Right renal pelvis (tissue), 4 donors: ENCODE data around the gene EDEM1. TPM values are rescaled to one million over a fixed set of nuclear protein-coding genes. Genes with fewer than 3 reads are reported as not detected.
"Not testable (repeated sequence)": the region's sequence is repeated elsewhere in the genome, so short reads cannot be mapped to it uniquely, and the experiment has no call there.

Experiments
- DNase-seq, 4 donors: peaks; one replicate each; pipeline ENCODE4 v3.0.0-alpha.2; 2013; ENCODE audit warnings: low read depth in 4 of 4, low spot score in 3 of 4, missing footprints in 1 of 4
- polyA plus RNA-seq, 4 donors: library from polyadenylated mRNA; unstranded; fragments of 120-200 nt; gene quantifications; one replicate each; pipeline ENCODE4 v1.2.1, GENCODE V29; 2013; ENCODE audit not compliant: insufficient read length in 4 of 4

EDEM1 gene
- polyA plus RNA-seq, 4 donors = 17.0 to 21.6 (median 19.7) TPM

DNA sequence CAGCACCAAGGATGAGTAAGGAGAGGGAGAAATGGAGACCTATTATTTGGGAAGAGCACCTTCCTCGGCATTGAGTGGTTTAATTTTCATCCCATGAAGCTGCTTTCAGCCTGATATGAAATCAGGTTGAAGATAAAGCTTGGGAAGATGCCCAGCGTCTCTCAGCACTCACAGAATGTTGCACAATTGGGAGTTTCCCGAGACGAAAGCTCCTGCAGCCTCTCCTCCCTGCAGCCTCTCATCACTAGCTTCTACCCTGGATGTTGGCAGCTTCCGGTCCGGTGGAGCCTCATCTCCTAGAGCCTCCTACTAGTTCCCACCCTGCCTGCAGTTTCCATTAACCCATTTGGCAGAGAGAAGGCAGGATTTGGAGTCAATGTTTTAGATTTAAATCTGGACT, 40.3 kb downstream of the EDEM1 start:
- DNase-seq = no peak

DNA sequence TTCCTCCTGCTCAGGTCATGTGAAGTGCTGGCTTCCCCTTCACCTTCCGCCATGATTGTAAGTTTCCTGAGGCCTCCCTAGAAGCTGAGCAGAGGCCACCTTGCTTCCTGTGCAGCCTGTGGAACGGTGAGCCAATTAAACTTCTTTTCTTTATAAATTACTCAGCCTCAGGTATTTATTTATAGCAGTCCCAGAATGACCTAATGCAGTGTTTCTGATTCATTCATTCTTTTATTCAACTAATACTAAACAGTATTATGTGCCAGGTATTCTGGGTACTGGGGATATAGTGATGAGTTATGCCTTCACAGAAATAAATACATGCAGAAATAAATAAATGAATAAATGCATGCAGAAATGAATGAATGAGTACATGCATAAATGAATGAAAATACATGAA, 41.9 kb downstream of the EDEM1 start:
- no peak for DNase-seq

DNA sequence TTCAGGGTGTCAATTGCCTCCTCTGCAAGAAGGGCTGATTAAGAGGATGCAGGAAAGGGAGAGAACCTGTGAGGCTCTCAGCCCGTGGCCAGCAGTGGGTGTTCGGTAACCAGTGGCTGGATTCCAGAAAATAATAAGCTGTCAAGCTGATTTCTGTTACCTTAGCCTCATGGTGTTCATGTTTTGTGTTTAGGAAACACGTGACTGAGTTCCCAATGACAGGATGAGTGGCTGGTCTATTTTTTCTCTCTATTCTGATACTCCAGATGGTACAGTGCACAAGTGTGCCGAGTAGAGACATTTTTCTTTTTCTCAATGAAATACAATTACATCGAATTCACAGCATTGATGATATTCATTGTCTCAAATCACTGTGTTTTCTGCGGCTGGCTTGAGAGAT, 43.6 kb downstream of the EDEM1 start:
- no peak for DNase-seq

DNA sequence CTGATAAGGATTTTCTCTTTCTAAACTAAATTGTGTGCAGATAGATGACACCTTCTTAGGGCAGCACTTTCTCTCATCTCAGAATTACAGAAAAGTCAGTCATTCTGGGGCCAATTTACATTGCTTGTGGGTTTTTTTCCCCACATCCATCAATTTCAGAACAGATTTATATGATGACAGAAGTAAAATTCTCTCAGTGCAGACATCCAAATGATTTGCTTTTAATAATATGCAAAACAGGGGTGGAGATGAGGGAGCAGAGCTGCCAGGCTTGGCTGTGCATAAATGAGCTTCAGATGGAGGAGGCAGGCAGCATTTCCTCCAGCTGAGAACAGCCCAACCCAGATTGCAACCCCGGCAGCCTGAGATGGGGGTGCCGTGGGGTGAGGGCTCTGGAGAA, 44.0 kb downstream of the EDEM1 start:
- DNase-seq = no peak

DNA sequence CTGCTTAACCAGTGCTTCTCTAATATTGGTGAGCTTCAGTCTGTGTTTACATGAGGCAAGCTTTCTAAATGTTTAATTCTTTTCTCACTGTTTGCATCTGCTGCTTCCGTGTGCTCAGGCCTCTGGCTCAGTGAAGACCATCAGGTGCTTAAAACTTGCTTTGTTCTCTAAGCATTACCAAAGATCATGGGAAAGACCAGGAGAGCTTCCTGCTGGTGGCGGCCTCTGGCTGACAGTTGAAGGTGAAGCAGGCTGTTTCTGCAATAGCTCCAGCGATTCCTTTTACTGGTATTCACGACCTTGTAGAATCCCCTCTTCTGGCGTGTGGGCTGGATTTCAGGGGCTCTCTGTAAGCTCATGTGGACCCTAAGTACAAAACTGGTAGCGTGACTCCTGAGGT, 45.1 kb downstream of the EDEM1 start:
- DNase-seq = no peak

DNA sequence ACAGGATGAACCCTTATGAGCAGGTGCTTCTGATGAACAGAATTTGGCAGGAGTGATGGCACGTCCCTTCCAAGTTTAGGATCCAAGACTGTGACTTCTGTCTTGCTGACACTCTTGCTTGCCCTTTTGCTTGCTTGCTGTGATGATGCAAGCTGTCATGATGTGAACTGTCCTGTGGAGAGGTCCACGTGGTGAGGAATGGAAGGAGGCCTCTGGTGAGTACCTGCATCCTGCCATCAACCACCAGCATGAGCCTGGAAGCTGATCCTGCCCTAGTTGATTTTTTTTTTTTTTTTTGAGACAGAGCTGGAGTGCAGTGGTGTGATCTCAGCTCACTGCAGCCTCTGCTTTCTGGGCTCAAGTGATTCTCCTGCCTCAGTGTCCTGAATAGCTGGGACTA, 45.5 kb downstream of the EDEM1 start:
- no peak for DNase-seq

DNA sequence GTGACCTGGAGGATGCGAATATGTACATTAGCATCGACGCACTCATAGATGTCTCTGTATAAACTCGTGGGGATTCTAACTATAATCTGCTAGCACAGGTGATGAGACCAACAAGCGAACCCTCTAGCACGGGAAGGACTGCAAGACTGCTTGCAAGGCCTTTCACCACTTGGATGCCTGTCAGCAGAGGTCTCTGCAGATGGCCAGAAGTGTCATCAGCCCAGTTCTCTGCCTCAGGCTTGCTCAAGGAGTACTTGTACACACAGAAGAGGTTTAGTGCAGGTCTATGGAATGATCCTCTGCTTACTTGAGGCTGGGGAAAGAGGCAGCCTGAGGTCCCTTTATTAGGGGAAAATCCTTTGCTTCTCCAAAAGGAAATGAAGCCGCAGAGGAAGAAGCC, 48.1 kb downstream of the EDEM1 start:
- no peak for DNase-seq

DNA sequence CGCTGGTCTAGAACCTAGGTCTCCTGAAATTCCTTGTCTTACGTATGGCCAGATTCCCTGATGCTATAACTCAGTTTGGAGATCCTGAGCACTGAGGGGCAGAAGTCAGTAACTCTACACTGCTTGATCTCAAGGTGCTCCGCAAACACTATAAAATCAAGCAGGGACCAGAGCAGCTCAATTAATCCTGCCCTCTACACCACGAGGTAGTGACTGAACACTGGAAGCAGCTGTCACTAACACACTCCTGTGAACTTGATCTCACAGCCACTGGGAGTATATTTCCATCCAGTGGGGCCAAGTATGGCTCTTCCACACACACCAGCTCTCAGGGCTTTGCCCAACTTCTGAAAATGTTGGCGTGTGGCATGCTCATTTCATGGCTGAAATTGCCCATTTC, 51.0 kb downstream of the EDEM1 start:
- no peak for DNase-seq

DNA sequence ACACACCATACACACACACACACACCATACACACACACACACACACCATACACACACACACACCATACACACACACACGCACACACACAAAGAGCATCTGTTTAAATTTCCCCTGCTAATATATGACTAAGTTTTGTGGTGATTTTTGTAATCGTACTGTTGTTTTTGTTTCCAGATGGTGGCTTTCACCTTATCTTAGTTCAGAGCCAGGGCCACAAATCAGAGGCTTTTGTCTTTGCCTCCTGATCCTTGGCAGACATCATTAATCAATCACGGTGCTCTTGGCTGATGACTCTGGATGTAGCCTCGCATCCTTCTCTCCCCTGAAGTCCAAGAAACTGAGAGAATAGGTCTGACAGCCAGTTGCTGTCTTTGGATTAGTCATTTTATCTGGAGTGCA, 52.1 kb downstream of the EDEM1 start:
- no peak for DNase-seq

DNA sequence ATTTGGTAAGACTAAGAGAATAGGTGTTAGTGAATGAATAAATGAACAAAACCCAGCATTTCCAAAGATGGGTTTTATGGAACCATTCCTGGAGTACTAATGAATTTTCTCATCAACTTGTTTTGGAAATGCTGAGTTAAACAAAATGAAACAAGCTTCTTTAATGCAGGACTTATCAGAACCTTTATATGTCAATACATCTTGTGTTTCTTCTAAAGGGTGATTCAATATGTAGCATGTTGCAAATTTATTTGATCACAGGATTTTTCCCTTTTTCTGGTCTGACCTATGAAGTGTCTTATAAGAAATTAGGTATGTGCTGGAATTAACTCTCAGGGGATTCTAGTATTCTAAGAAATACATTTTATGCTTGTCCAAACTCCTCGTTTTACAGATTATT, 53.2 kb downstream of the EDEM1 start:
- no peak for DNase-seq

DNA sequence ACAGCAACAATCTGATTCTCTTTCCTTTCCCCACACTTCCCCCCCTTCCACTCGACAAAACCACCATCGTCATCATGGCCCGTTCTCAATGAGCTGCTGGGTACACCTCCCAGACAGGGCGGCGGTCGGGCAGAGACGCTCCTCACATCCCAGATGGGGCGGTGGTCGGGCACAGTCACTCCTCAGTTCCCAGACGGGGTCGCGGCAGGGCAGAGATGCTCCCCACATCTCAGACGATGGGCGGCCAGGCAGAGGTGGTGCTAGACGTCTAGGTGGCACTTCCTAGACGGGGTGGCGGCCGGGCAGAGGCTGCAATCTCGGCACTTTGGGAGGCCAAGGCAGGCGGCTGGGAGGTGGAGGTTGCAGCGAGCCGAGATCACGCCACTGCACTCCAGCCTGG, 55.3 kb downstream of the EDEM1 start:
- DNase-seq = not testable (repeated sequence)

DNA sequence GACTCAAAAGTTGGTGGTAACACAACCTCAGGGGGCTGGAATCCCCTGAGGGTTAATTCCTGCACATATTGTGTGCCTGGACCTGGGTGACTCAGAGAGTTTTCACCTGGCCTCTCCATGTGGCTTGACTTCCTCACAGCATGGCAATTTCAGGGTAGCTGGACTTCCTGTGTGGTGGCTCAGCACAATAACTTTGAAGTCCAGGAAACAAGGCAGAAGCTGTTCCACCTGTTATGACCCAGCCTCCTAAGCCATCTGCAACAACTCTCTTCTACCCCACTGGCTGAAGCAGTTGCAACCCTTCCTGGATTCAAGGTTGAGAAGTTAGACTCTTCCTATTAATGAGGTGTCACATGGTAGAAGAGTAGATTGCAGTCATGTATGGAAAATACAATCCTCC, 58.4 kb downstream of the EDEM1 start:
- DNase-seq = no peak

DNA sequence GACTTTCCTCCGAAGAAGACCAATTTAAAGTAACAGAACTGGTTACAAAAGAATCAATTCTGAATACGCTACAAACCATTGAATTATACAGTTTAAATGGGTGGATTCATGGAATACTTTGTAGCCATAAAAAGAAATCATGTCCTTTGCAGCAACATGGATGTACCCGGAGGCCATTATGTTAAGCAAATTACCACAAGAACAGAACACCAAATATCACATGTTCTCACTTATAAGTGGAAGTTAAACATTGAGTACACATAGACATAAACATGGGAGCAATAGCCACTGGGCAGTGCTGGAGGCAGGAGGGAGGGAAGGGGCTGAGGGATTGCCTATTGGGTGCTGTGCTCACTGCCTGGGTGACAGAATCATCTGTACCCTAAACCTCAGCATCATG, 61.3 kb downstream of the EDEM1 start:
- DNase-seq = no peak

DNA sequence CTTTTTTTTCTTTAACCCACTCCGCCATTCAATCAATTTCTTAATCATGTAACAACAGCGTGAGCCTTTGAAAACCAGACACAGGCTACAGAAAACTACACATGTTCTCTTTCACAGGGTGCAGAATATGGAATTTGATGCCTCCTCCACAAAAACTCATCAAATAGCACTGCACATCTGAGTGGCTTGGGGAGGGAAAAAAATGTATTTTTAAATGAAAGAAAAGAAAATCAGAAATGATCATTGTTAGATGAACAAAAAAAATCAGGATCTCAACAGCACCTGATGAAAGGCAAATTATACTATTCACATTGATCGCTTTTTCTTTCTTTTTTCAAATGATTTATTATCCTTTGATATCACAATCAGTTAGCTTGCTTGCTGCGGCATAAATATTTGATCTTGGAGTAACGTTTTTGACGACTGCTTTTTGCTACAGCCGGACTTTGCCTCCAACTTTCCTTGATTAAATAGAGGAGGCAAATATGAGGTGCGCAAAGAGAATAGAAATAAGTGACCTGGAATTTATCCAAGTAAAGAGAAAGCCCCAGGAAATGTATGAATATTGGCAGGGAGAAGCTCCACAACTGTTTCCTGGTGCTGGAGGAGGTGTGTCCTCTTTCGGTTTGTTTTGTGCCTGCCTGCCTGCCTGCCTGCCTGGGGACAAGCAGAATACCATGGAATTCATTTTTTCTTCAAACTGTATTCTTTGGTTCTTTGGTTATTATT, 63.1 kb downstream of the EDEM1 start:
- DNase-seq = no peak

DNA sequence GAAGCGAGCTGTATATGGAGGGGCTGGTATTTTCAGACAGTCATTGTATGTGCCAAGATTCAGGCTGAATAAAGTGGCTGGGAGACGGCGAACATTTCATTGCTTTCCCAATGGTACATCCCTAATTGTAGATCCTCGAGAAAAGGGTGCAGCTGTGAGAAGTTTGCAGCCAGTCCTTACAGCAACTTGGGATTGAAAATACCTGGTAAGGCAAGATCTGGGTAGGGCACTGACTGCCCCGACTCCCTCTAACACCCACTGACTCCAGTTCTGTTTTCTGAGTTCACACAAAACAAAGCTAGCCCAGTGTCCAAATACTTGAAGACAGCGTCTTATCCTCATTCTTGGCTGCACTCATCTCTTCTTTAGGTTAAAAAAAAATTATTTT, 63.7 kb downstream of the EDEM1 start:
- no peak for DNase-seq

DNA sequence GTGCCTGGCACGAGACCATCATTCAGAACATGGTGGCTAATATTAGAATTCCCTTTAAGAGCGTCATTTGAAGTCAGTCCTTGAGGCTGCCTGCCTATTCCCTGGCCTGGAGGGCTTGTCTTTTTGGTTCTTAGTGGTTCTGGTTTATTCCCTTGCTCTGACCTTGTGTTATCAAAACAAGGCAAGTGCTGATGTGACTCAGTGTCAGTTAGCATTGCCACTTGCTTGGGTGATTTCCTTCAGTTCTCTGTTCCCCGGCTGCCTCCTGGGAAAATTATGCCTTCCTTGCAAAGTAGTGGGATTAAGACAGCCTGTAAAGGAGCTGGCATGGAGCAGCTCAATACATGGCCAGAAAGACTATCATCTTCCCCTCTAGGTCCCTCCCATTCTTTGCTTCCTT, 64.6 kb downstream of the EDEM1 start:
- DNase-seq = no peak

DNA sequence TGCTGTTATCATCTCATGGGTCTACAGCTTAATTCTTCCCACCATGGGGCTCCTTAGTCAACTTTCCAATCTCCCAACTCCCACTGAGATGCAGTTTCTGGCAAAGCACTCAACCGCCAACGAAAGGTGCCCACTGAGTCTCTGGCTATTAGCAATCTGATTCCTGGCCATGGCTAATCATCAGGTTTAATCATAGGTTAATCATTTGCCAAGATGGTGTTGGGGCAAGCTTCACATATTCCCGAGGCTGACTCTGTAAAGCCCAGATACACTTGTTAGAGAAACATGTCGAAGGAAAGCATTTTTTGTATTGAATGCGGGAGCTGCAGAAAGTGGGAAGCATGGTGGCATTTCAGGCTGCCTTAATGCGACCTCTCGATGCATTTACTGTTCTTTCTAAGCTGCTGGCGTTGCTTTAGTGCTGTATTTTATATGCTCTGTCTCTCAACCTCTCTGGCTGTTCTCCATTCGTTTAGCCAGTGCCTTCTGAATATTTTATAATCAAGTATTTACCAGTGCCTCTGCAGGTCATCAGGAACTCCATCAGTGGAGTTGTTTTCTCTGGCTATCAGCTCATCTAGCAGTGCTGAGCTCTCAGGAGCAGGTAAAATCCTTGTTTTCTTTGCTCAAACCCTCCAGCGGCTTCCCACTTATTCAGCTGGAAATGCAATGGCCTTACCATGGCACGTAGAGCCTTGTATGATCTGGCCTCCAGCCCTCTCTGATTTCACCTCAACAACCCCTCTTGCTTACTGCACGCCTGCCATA, 67.0 kb downstream of the EDEM1 start:
- DNase-seq = no peak

DNA sequence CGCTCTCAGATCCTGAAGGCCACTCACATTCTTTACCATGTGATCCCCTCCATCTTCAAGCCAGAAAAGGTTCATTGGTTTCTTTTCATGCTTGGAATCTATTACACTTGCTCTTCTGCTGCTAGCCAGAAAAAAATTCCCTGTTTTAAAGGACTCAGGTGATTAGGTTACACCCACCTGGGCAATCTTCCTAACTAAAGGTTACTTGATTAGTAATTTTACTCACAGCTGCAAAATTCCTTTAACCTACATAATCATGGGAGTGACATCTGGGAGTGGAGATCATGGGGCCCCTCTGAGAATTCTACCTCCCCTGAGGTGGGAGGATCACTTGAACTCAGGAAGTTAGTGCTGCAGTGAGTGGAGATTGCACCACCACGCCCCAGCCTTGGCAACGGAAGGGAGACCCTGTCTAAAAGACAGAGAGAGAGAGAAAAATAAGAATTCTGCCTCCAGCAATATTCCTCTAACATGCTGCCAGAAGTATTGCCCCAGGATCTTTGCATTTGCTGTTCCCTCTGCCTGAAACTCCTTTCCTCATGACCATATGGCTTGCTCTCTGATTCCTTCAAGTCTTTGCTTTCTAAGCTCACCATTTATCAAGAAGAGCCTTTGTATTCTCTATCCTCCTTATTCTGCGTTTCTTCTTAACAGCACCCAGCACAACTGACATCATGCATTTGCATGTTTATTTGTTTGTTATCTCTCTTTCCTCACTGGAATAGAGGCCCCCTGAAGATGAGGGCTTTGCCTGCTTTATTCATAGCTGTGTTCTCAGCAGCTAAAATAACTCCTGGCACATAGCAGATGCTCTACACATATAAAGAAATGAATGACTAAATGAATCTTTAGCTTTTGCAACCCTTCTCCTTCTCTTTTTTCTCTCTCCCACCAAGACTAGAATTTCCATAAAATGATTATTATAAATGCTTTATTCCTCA, 68.2 kb downstream of the EDEM1 start:
- DNase-seq = no peak

DNA sequence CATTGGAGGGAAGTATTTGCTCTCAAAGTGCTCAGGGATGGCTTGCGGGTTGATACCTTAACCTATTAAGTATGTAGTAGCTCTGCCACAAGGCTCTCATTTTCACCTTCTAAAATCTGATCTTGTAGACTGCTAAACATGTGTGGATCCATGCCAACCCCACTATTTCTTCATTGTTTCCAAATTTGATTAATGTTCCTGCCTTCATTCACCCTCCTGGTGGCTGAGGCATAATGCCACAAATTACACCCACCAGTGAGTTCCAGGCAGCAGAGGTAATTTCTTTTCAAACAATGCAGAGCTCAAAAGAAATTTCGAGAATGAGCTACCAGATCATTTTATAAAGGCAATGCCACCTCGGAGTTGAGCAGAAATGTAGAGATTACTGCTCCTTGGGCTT, 71.0 kb downstream of the EDEM1 start:
- DNase-seq = no peak

DNA sequence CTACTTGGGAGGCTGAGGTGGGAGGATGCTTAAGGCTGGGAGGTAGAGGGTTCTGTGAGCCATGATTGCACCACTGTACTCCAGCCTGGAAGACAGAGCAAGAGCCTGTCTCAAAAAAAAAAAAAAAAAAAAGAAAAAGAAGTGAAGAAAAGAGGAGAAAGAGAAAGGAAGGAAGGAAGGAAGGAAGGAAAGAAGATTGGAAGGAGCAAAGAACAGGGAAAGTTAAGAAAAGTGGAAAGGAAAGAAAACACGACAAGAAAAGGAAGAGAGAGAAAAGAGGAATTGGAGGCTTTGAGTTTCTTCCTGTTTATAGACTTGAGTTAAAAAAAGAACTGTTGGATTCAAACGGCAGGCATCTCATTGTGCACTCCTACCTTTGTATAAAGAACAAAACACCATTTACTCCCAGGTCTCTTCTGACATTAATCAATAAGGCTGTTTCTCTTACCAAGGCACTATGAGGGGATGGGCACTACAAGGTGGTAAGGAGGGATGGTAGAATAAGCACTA, 73.5 kb downstream of the EDEM1 start:
- no peak for DNase-seq

DNA sequence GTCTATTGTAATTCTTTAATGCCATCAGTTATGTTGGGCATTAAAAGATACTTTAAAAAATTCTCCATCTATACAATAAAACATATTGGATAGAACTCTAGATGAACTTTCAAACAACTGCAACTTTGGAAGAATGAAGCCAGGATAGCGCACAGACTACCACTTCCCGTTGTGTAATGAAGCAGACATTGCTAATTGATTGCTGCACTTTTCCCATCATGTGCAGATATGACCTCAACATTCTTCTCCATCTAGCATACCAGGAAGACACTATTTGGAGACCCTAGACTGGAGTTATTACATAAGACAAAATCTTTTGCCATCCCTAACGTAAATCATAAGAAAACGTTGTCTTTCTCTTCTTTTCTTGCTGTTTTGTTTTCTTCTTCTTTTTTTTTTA, 75.0 kb downstream of the EDEM1 start:
- DNase-seq = no peak
